Measurements from ENCODE around the gene OR56B4.
"Not testable (repeated sequence)": the region's sequence is repeated elsewhere in the genome, so short reads cannot be mapped to it uniquely, and the experiment has no call there.

The OR56B4 gene, protein sequence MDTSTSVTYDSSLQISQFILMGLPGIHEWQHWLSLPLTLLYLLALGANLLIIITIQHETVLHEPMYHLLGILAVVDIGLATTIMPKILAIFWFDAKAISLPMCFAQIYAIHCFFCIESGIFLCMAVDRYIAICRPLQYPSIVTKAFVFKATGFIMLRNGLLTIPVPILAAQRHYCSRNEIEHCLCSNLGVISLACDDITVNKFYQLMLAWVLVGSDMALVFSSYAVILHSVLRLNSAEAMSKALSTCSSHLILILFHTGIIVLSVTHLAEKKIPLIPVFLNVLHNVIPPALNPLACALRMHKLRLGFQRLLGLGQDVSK

DNA sequence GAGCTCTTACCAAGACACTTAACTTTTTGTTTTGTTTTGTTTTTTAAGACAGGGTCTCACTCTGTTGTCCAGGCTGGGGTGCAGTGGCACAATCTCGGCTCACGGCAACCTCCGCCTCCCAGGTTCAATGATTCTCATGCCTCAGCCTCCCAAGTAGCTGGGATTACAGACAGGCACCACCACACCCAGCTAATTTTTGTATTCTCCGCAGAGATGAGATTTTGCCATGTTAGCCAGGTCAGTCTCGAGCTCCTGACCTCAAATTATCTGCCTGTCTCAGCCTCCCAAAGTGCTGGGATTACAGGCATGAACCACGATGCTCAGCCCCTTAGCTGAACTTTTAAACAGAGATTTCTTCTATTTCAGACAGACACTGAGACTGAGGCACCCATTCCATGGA is at the start of gene OR56B4:
Gene OR56B4, plus strand, starts transcription at position 301 of the 400 bp plus-strand sequence. Its CDS starts 95 bp downstream, at position 396.
- not testable (repeated sequence) for DNase-seq

DNA sequence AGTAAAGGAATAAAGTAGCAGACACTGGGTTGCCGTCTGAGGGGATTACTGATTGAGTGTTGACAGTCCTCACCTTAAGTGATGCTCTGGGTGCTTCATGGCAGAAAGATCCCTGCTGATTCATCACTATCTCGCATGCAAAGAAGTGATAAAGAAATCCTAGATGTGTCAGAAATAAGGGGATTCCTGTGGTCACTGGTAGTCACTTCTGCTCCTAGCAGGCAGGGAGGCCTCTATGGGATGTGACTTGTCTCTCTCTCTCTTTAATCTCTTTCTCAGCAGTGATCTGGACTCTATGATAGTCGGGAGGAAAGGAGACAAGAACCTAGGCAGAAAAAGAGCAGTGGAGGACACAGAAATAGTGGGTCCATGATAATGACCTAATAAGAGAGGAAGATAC is 46.0 kb upstream of the OR56B4 start:
- no peak for DNase-seq

DNA sequence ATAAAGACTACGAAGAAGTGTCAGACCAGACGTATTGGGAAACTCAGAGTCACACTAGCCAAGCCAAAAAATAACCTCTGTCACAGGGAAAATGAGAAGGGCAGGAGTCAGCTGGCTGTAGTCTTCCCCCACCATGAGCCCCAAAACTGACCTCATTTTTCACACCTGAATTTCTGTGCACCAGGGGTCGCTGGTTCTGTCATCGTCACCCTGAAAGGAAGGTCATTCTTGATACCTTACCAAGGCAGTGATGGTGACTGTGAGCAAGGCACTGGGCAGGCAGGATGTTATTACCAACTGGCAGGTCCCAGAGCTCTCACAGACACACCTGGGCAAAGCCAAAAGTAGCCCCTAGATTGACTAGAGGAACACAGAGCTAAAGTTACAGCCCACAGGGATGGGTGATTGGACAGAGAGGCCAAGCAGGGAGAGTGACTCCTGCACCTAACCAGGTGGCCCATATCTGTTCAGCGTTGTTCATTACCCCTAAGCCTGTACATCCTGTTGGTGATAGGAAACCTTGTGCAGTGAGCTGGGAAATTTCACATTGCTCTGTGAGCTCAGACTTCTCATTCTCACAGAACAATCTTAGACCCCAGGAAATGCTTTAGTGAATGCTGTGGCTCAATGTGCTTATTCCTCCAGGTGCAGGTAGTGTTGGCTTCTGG is 44.7 kb upstream of the OR56B4 start:
- no peak for DNase-seq

DNA sequence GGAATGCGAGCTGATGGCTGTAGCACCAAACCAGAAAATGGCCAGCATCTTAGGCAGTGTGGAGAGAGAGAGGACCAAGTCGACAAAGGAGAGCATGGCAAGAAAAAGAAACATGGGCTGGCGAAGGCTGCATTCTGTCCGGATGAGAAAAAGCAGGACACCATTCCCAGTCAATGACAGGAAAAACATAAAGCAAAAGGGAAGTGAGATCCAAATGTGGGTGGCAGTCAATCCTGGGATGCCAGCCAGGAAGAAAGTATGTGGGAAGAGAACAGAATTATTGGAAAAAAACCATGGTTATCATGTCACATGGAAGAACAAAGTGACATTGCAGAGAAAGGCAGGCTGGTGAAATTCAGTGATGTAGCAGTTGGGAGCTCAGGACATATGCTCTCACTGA is 40.0 kb upstream of the OR56B4 start:
- no peak for DNase-seq

DNA sequence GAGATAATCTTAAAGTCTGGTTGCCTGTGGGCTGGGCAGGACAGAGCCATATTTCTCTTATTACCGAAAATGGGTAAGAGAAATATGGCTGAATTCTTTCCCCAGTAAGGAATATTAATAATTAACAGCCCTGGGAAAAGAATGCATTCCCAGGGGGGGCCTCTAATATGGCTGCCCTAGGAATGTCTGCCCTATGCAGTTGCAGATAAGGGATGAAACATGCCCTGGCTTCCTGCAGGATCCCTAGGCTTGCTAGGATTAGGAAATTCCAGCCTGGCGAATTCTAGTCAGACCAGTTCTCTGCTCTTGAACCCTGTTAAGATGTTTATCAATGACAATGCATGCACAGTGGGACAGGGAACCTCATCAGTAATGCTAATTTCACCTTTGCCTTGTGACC is 31.0 kb upstream of the OR56B4 start:
- not testable (repeated sequence) for DNase-seq

DNA sequence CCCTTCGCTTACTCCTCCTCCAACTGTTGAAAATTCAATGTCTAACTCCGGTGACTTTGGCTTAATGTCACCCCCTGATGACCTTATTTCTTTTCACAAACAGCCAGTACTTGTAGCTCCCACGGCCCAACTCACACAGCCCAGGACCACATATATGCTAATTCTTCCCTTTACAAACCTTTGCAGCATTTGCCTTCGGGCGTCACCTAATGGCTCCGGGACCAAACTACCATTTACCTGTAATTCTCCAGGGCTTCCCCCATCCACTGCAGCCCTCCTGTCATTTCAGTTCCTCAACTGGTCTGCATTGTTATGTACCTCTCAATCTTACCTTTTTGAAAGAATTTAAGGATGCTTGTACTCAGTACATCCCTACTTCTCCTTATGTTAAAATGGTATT is 29.8 kb upstream of the OR56B4 start:
- no peak for DNase-seq

DNA sequence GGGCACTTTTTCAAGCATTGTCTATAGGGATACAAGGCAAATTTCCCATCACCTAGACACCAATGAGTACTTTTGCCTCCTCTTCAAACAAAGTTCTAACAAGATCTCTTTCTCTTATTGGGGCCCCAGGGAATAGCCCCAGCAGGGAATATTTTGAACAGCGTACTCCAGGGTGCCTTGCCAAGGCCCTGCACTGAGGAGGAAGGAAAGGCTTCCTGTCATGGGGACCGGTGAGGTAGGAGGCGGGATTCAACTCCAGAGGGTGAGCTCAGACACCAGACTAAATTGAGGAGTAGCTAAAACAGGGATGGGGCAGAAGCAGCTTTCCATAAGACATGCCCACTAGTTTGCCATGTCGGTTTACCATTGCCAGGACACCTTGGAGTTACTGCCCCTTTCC is 28.0 kb upstream of the OR56B4 start:
- no peak for DNase-seq

DNA sequence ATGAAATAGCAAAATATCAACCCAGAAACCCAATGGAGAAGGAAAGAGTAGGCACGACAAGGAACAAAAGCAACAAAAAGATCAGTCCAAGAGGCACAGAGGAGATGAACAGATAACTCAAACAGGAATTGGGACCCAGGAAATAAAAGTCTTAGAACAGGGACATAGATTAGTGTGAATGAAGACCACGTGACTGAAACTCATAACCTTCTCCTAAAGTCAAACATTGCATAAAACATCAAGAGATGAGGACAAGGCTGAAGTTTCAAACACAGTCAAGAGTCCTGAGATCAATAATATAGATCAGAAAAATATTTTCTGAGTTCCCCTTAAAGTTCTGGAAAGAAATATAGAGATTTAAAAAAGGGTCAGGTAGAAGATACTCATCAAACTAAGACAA is 24.4 kb upstream of the OR56B4 start:
- DNase-seq, result no peak

DNA sequence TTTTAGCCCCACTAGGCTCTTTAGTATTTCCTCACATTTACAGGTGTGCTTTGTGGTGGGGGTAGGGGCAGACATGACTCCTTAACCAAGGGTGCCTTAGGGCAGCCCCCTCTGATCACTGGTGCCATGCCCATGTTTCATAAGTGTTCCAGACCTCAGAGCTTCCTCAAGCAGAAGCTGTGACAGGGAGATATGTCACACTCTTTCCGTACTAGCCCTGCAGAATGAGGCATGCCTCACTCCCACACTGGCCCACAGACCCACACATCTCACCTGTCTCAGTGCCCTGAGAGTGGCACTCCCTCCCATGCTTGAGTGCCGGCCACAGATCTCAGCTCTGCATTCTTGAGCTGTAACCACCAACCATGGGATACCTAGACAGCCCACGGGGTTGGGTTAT is 22.9 kb upstream of the OR56B4 start:
- no peak for DNase-seq

DNA sequence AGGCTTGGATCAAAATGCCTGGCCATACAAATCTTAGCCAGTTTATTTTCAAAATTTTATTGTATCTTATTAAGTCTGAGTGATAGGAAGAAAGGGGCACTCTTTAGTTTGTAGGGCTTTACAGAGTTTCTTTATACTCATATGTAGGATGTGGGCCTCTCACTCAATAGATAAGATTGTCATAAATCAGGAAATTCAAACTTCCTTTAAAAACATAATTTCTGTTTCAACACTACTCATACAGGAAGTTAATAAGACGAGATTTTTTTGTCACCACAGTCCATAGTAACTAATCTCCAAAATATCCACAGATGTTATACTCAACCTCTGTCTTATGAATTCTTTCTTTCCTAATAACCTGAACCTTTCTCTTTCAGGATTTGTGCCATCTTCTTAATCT is 13.3 kb upstream of the OR56B4 start:
- no peak for DNase-seq

DNA sequence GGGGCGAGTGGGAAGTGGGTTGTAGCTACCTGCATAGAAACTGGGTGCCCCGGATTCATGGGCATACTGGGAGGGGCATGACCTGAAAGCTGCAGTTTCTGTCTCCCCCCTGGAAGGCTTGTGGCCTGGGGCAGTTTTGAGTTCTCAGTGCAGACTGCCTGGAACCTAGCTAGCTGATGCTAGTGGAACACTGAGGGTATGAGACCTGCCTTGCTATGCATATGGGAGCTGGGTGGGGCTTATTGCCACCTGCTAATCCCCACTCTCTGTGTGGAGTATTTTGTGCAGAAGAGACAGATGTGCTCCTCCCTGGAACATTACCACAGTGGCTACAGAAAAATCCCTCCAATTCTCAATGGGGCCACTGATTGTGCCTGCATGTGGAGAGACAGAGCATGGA is 11.7 kb upstream of the OR56B4 start:
- DNase-seq, result no peak

DNA sequence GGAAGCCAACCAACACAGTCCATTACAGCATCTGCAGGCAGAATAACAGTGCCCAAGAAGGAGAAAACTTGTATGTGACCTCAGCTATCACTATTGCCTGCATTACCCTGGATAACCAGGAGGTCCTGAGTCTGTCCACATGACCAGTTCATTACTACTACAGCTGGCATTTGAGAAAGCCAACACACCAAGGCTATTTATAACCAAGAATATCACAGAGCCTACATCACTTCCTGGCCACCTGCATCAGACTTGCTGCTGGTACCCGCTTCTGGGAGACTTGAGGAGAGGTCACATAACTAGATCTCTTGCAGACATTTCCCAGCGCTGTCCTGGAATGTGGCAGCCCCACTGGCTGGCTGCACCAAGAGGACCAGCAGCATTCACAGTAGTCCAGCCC is 11.1 kb upstream of the OR56B4 start:
- DNase-seq, result no peak

DNA sequence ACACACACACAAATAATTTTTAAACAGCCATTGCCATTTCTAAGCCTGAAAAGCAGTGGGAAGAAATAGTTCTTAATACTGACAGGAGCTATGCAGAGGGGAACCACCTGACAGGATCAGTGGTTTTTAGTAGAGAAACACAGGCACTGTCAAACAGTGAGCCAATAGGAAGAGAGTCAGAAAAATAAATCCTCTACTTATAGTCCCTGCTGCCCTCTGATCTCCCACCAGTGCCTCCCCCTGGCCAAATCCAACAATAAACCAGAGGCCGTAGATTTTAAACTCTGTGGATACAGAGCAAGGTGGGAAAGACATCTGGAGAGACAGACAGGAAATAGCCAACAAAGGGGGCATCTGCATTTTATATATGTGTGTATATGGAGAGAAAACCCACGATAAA is 7.9 kb upstream of the OR56B4 start:
- peak; percentile 17 for DNase-seq

DNA sequence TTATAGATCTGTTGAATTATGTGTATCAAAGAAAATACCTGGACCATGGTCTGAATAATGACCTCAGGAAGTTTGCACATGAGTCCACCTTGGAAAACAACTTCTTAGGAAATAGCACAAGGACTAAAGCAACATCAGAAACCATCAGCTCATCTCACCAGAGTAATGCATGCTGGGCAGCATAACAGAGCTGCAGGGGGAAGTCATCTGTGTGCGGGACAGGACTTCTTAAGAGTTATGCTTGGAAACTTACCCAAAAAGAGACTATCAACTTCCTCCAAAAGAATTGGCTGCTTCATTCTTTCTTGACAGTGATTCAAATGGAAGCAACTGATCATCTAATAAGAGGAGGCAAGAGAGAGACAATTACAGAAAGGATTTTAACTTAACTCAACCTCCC is 2.5 kb downstream of the OR56B4 start:
- DNase-seq, result no peak

DNA sequence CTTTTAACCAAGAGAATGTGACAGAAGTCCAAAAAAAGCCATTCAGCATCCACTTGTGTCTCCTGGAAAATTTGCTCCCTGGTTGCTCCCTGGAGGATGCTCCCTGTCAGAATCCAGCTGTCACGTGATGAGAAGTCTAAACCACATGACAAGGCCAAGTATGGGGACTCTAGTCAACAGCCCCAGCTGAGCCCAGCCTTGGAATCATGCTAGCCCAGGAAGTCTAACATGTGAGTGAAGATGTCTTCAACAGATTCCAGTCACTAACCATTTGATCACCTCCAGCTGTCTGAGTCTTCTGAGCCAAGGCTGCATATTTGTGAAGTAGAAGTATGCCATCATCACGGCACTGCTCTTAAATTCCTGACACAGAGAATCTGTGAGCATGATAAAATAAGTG is 4.2 kb downstream of the OR56B4 start:
- DNase-seq, result no peak

DNA sequence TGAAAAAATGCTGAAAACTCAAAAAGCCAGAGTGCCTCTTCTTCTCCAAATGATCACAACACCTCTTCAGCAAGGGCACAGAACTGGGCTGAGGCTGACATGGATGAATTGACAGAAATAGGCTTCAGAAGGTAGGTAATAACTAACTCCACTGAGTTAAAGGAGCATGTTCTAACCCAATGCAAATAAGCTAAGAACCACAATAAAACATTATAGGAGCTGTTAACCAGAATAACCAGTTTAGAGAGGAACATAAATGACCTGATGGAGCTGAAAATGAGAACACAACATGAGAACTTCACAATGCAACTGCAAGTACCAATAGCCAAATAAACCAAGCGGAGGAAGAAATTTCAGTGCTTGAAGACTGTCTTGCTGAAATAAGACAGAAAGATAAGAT is 9.2 kb downstream of the OR56B4 start:
- no peak for DNase-seq

DNA sequence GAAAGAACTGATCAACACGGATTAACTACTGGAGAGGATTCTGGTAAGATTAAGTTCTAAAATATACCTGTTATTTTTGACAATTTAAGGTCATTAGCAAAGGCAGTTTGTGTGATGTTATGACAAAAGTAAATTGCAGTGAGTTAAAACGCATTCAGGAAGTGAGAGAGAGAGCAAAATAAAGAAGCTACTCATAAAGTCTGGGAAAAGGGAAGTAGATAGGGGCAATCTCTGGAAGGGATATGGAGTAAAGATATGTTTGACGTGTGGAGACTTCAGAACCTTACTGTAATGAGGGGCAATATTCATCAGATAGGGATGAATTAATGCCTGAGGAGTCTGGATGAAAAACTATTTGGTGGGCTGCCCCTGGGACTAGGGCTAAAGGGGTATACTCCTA is 16.8 kb downstream of the OR56B4 start:
- peak; percentile 32 for DNase-seq

DNA sequence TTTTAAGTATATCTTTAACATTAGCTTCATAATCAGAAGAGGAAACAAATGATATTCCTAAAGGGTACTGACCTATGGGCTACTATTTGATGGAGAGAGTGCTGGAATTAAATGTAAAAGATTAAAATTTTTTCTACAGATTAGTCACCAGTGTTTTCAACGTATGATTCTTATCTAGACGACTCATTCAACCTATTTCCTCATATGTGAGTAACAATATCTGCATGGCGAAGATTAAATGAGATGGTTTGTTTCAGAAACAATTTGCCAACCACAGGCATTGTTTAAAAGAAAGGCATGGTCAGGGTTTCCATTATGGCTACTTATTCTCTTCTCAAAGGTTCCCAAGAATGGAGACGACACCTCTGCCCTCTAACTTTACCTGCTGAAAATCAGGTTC is 20.4 kb downstream of the OR56B4 start:
- DNase-seq, result peak; percentile 42

DNA sequence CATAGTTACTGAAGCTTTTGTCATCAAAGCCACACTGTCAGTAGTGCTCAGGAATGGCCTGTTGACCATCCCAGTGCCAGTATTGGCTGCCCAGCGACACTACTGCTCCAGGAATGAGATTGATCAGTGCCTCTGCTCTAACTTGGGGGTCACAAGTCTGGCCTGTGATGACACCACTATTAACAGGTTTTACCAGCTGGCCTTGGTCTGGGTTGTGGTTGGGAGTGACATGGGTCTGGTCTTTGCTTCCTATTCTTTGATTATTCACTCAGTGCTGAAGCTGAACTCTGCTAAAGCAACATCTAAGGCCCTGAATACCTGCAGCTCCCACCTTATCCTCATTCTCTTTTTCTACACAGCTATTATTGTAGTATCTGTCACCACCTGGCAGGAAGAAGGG is 21.5 kb downstream of the OR56B4 start:
- DNase-seq, result no peak

DNA sequence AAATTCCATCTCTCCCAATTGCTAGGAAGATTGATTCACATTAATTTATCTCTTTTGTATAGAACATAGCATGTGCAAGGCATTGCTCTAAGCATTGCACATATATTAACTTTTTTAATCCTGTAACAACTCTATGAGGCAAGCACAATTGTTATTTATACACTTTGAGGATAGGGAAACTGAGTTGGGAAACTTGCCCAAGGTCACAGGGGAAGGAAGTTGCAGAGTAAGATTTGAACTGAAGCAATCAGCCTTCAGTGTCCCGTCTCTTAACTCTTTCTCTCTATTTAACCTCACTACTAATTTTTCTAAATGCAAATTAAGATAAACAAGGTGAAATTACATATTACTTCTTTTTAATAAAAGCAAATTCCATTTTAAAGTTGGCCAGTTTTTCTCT is 22.2 kb downstream of the OR56B4 start:
- no peak for DNase-seq

DNA sequence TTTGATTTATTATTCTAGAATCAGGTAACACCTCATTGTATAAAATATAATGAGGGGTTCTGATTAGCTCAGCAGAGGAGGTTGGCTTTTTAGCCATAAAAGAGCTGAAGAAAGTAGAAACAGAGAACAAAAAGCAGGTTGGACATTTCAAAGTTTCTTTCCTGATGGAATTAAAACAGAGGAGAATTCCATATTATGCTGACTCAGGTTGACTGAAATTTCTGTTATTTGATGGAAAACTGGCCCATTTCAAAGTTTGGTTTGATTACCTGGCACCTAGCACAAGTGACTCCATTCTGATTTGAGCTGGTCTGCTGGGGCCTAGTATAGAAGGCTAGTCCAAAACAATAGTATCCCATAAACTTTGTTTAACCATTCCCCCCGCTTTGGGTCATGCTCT is 24.9 kb downstream of the OR56B4 start:
- no peak for DNase-seq

DNA sequence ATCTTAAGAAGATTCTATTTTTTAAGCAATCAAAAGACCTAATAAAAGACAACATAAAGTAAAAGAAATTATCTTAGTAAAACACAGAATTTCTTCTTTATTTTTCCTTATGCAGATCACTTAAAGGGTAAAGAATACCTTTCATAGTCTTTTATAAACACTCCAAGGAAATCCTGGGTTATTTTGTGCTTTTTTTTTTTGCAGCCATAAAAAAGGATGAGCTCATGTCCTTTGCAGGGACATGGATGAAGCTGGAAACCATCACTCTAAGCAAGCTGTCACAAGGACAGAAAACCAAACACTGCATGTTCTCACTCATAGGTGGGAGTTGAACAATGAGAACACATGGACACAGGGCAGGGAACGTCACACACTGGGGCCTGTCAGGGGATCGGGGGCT is 28.5 kb downstream of the OR56B4 start:
- DNase-seq, result not testable (repeated sequence)

DNA sequence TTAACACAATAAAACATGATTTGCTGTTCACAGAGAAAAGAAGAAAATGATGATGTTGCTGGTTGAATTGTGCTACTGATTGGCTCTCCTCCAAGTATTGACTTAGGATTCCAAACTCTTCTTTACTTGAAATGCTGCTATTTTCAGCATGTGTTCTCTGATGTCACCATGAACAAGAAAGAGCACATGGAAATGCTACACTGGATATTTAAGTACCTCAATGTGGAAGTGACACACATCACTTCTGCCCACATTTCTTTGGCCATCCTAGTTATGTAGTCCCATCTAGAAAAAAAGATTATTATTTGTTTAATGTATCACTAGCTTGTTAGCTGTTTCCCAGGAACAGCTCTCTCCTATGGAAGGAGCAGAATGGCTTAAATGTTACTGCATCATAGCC is 35.5 kb downstream of the OR56B4 start:
- DNase-seq, result no peak

DNA sequence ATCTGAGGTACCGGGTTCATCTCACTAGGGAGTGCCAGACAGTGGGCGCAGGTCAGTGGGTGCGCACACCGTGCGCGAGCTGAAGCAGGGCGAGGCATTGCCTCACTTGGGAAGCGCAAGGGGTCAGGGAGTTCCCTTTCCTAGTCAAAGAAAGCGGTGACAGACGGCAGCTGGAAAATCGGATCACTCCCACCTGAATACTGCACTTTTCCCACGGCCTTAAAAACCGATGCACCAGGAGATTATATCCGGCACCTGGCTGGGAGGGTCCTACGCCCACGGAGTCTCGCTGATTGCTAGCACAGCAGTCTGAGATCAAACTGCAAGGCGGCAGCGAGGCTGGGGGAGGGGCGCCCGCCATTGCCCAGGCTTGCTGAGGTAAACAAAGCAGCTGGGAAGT is 36.3 kb downstream of the OR56B4 start:
- not testable (repeated sequence) for DNase-seq

DNA sequence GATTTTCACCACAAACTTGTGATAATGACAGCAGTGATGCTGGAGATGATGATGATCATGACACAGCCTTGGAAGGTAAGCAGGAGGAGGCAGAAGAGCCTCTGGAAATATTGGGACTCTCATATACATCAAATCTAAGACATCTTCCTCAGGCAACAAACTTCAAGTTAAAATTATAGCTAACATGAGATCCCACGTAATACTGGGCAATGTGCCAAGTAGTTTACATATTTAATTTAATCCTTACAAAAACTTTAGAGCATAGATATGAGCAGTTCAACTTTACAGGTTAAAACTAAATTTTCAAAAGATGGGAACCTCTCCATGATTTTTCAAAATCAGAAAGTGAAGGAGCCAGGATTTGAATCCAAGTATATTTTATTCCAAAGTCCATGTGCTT is 43.6 kb downstream of the OR56B4 start:
- DNase-seq, result no peak
